ENCODE results near the gene TSPO2.

TSPO2 gene

GRCh38 chr6:41021832-41022231, 20.4 kb upstream of the TSPO2 start:
- TF ChIP-seq EZH2phosphoT487 (IDR thresholded peaks at IDR 0.05; ENCODE audit: borderline replicate concordance, low read length) = no peak
- TF ChIP-seq, protein P1, sequence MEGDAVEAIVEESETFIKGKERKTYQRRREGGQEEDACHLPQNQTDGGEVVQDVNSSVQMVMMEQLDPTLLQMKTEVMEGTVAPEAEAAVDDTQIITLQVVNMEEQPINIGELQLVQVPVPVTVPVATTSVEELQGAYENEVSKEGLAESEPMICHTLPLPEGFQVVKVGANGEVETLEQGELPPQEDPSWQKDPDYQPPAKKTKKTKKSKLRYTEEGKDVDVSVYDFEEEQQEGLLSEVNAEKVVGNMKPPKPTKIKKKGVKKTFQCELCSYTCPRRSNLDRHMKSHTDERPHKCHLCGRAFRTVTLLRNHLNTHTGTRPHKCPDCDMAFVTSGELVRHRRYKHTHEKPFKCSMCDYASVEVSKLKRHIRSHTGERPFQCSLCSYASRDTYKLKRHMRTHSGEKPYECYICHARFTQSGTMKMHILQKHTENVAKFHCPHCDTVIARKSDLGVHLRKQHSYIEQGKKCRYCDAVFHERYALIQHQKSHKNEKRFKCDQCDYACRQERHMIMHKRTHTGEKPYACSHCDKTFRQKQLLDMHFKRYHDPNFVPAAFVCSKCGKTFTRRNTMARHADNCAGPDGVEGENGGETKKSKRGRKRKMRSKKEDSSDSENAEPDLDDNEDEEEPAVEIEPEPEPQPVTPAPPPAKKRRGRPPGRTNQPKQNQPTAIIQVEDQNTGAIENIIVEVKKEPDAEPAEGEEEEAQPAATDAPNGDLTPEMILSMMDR (IDR thresholded peaks at IDR 0.05; ENCODE audit: low read depth, low read length, poor library complexity, severe bottlenecking) = no peak
- Histone ChIP-seq H3K4me2 (ENCODE audit: low read length) (no peak overlapping the region), H3K79me2 (ENCODE audit: control insufficient read depth, low read length) (no peaks in the 10 kb centered on the region)

GRCh38 chr6:41022294-41022693, 20.0 kb upstream of the TSPO2 start:
- Histone ChIP-seq H3K9me3 (ENCODE audit: control insufficient read depth, insufficient read depth, low read length) (no peaks in the 10 kb centered on the region), H3K27me3 (ENCODE audit: control insufficient read depth, low read length) (no peaks in the 10 kb centered on the region), H3K36me3 (ENCODE audit: control insufficient read depth, low read length) (no peaks in the 10 kb centered on the region), H3K79me2 (ENCODE audit: control insufficient read depth, low read length) (no peaks in the 10 kb centered on the region), H3K9me2 (replicated peaks; ENCODE audit: control insufficient read depth, low read length) (no peaks in the 10 kb centered on the region), H3K4me3 (ENCODE audit: low read length) (no peak overlapping the region), H4K20me1 (ENCODE audit: control insufficient read depth, insufficient read depth, low read depth, low read length) (no peaks in the 10 kb centered on the region), H3K4me2 (ENCODE audit: low read length) (no peak overlapping the region), H3K4me1 (ENCODE audit: control insufficient read depth, low read length) (peaks cover 8% of the 10 kb centered on the region), H3F3A (ENCODE audit: control insufficient read depth, insufficient read depth) (no peaks in the 10 kb centered on the region), H3K27ac (ENCODE audit: low read depth, low read length) (no peak overlapping the region)
- no peak for TF ChIP-seq EZH2phosphoT487 (IDR thresholded peaks at IDR 0.05; ENCODE audit: borderline replicate concordance, low read length)
- TF ChIP-seq, protein P1 (IDR thresholded peaks at IDR 0.05; ENCODE audit: low read depth, low read length, poor library complexity, severe bottlenecking) = no peak

More at GRCh38 chr6:41021832-41022231, 20.4 kb upstream of the TSPO2 start:
- Histone ChIP-seq H3K9me3 (ENCODE audit: control insufficient read depth, insufficient read depth, low read length) (no peaks in the 10 kb centered on the region), H3K27ac (ENCODE audit: low read depth, low read length) (no peak overlapping the region), H3K36me3 (ENCODE audit: control insufficient read depth, low read length) (no peaks in the 10 kb centered on the region), H3F3A (ENCODE audit: control insufficient read depth, insufficient read depth) (no peaks in the 10 kb centered on the region), H3K4me3 (ENCODE audit: low read length) (no peak overlapping the region), H3K27me3 (ENCODE audit: control insufficient read depth, low read length) (no peaks in the 10 kb centered on the region), H3K9me2 (replicated peaks; ENCODE audit: control insufficient read depth, low read length) (no peaks in the 10 kb centered on the region), H4K20me1 (ENCODE audit: control insufficient read depth, insufficient read depth, low read depth, low read length) (no peaks in the 10 kb centered on the region), H3K4me1 (ENCODE audit: control insufficient read depth, low read length) (peaks cover 3% of the 10 kb centered on the region)

DNA sequence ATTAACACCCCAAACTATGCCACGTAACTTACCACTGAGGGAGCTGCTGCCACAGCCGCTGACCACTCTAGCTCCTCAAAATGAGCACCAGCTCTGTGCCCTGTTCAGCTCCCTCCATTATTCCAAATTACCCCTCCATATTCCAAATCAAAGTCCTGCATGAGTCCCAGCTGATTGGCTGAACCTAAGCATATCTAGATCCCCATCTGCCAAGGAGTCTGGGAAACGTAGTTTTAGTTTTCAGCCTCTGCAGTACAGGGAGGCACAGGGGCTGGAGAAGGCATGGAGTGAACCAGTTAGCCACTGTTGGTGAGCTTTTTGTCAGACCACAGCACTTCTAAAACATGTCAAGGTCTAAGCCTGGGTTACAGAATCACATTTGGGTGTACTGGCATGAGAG, 19.2 kb upstream of the TSPO2 start:
- H3K79me2 ChIP-seq (ENCODE audit: control insufficient read depth, low read length) = no peaks in the 10 kb centered on the region
- H3K9me2 ChIP-seq (replicated peaks; ENCODE audit: control insufficient read depth, low read length) = no peaks in the 10 kb centered on the region
- no peaks in the 10 kb centered on the region for H4K20me1 ChIP-seq (ENCODE audit: control insufficient read depth, insufficient read depth, low read depth, low read length)
- TF ChIP-seq, protein P1 (IDR thresholded peaks at IDR 0.05; ENCODE audit: low read depth, low read length, poor library complexity, severe bottlenecking) = no peak
- no peak for TF ChIP-seq EZH2phosphoT487 (IDR thresholded peaks at IDR 0.05; ENCODE audit: borderline replicate concordance, low read length)
- H3K4me3 ChIP-seq (ENCODE audit: low read length) = no peak overlapping the region
- no peaks in the 10 kb centered on the region for H3K36me3 ChIP-seq (ENCODE audit: control insufficient read depth, low read length)
- no peak overlapping the region for H3K27ac ChIP-seq (ENCODE audit: low read depth, low read length)
- H3K9me3 ChIP-seq (ENCODE audit: control insufficient read depth, insufficient read depth, low read length) = no peaks in the 10 kb centered on the region
- peaks cover 11% of the 10 kb centered on the region for H3K4me1 ChIP-seq (ENCODE audit: control insufficient read depth, low read length)
- no peak overlapping the region for H3K4me2 ChIP-seq (ENCODE audit: low read length)
- no peaks in the 10 kb centered on the region for H3K27me3 ChIP-seq (ENCODE audit: control insufficient read depth, low read length)
- no peaks in the 10 kb centered on the region for H3F3A ChIP-seq (ENCODE audit: control insufficient read depth, insufficient read depth)

Data from DOHH2 (cell line).